Urinary bladder (tissue), 4 donors: ENCODE data around the gene SWSAP1. TPM values are rescaled to one million over a fixed set of nuclear protein-coding genes. Genes with fewer than 3 reads are reported as not detected.
A peak's percentile ranks its signal among the peaks of the same experiment; 100 is the strongest.
"Not testable (repeated sequence)": the region's sequence is repeated elsewhere in the genome, so short reads cannot be mapped to it uniquely, and the experiment has no call there.

Experiments
- DNase-seq: peaks from one replicate; pipeline ENCODE4 v3.0.0-alpha.2; 2015; ENCODE audit errors: extremely low spot score
- H3K27ac ChIP-seq: one replicate; pipeline ENCODE4 v1.5.1; 2013; ENCODE audit warnings: low read depth, mild to moderate bottlenecking, moderate library complexity
- H3K36me3 ChIP-seq: one replicate; pipeline ENCODE4 v1.6.1; 2013; ENCODE audit warnings: mild to moderate bottlenecking, moderate library complexity; ENCODE audit not compliant: insufficient read depth
- H3K4me1 ChIP-seq: one replicate; pipeline ENCODE4 v1.6.1; 2013; ENCODE audit warnings: mild to moderate bottlenecking, moderate library complexity; ENCODE audit not compliant: insufficient read depth
- H3K4me3 ChIP-seq: one replicate; pipeline ENCODE4 v1.5.1; 2013; ENCODE audit warnings: low read depth, low read length
- WGBS: extraction: QIAGEN DNeasy Blood & Tissue Kit; methylation state at CpG from one replicate; pipeline ENCODE4 v1.1.7; 2013; 5-methylcytosine and 5-hydroxymethylcytosine counted together
- polyA plus RNA-seq: library from polyadenylated mRNA; stranded (reverse); fragments of 200-250 nt; gene quantifications from one replicate; pipeline ENCODE4 v1.2.3, GENCODE V29; 2013
- total RNA-seq: library from RNA; depleted of rRNA; stranded (reverse); fragments of >200 nt; gene quantifications from one replicate; pipeline ENCODE4 v1.2.3, GENCODE V29; 2014
- donor health status: healthy with polysubstance abuse.
- donor health status: healthy.

The SWSAP1 gene
- total and polyA plus RNA-seq, 2 donors = 1.2 to 2.4 TPM

GRCh38 chr19:11378319-11379189 lies 4.1 kb downstream of the SWSAP1 start:
- Histone ChIP-seq H3K4me3 (no peak overlapping the region), H3K4me1 (peaks cover 2% of the 10 kb centered on the region), H3K27ac (no peak overlapping the region), H3K36me3 (no peaks in the 10 kb centered on the region)
- no peak for DNase-seq
- WGBS = 44% methylated on average over 8 of the region's 8 CpGs

GRCh38 chr19:11379269-11379845 lies 4.9 kb downstream of the SWSAP1 start:
- H3K27ac ChIP-seq, H3K4me3 ChIP-seq, H3K36me3 ChIP-seq, DNase-seq, H3K4me1 ChIP-seq: not testable (repeated sequence)
- WGBS = 88% methylated on average over 14 of the region's 14 CpGs

- no peak overlapping the region for H3K27ac ChIP-seq
- no peak overlapping the region for H3K4me3 ChIP-seq
- peaks cover 2% of the 10 kb centered on the region for H3K4me1 ChIP-seq
- H3K36me3 ChIP-seq = no peaks in the 10 kb centered on the region
- no peak for DNase-seq
- 92% methylated on average over 7 of the region's 7 CpGs for WGBS
Observed at GRCh38 chr19:11379857-11380350, 5.4 kb downstream of the SWSAP1 start.

- H3K27ac ChIP-seq = peak overlapping the region; percentile 72
- H3K4me1 ChIP-seq = peaks cover 2% of the 10 kb centered on the region
- peak; percentile 94 for DNase-seq
- no peaks in the 10 kb centered on the region for H3K36me3 ChIP-seq
- peak overlapping the region; percentile 46 for H3K4me3 ChIP-seq
- WGBS = under 1% methylated on average over 54 of the region's 54 CpGs
Observed at GRCh38 chr19:11380653-11381537, 6.4 kb downstream of the SWSAP1 start.

GRCh38 chr19:11382898-11383705 lies 8.6 kb downstream of the SWSAP1 start:
- H3K27ac ChIP-seq = no peak overlapping the region
- DNase-seq = no peak
- H3K4me1 ChIP-seq = no peaks in the 10 kb centered on the region
- WGBS = under 1% methylated on average over 65 of the region's 65 CpGs
- H3K36me3 ChIP-seq = no peaks in the 10 kb centered on the region
- peak overlapping the region; percentile 1 for H3K4me3 ChIP-seq

DNA sequence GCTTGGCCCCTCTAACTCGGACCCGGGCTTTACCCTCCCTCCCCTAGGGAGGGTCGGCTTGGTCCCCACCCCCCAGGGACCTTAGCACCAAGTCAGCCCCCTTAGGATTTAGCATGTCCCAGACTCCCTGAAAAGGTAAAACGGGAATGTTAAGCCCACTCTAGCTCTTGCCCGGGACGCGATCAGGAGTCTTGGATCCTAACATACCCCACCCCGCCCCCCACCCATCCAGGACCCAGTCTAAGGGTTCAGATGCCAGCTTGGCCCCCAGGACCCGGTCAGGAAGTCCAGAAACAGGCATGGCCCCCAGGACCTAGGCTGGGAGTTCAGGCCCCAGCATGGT lies 9.2 kb downstream of the SWSAP1 start:
- Histone ChIP-seq H3K27ac (no peak overlapping the region), H3K36me3 (no peaks in the 10 kb centered on the region), H3K4me1 (no peaks in the 10 kb centered on the region), H3K4me3 (peak overlapping the region; percentile 1)
- DNase-seq = no peak
- WGBS = under 1% methylated on average over 9 of the region's 9 CpGs

DNA sequence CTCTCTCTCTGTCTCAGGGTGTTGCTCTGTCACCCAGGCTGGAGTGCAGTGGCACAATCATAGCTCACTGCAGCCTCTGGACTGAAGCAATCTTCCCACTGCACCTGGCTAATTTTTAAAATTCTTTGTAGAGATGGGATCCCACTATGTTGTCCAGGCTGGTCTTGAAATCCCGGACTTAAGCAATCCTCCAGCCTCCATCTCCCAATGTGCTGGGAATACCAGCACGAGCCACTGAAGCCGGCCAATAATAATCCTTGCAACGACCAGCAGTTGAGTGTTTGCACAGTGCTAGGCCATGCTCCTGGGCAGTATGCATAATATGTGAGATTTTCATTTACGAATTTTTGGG lies 10.3 kb downstream of the SWSAP1 start:
- no peak overlapping the region for H3K4me3 ChIP-seq
- no peak for DNase-seq
- H3K4me1 ChIP-seq = no peaks in the 10 kb centered on the region
- H3K27ac ChIP-seq = no peak overlapping the region
- 82% methylated on average over 5 of the region's 5 CpGs for WGBS
- H3K36me3 ChIP-seq = no peaks in the 10 kb centered on the region

GRCh38 chr19:11387162-11388034 lies 12.9 kb downstream of the SWSAP1 start:
- Histone ChIP-seq H3K4me3 (no peak overlapping the region), H3K4me1 (no peaks in the 10 kb centered on the region), H3K36me3 (no peaks in the 10 kb centered on the region), H3K27ac (no peak overlapping the region)
- 76% methylated on average over 19 of the region's 19 CpGs for WGBS
- DNase-seq = no peak

GRCh38 chr19:11390359-11390758 lies 15.9 kb downstream of the SWSAP1 start:
- Histone ChIP-seq H3K4me1 (no peaks in the 10 kb centered on the region), H3K36me3 (no peaks in the 10 kb centered on the region), H3K27ac (no peak overlapping the region), H3K4me3 (no peak overlapping the region)
- 90% methylated on average over 2 of the region's 2 CpGs for WGBS
- no peak for DNase-seq

DNA sequence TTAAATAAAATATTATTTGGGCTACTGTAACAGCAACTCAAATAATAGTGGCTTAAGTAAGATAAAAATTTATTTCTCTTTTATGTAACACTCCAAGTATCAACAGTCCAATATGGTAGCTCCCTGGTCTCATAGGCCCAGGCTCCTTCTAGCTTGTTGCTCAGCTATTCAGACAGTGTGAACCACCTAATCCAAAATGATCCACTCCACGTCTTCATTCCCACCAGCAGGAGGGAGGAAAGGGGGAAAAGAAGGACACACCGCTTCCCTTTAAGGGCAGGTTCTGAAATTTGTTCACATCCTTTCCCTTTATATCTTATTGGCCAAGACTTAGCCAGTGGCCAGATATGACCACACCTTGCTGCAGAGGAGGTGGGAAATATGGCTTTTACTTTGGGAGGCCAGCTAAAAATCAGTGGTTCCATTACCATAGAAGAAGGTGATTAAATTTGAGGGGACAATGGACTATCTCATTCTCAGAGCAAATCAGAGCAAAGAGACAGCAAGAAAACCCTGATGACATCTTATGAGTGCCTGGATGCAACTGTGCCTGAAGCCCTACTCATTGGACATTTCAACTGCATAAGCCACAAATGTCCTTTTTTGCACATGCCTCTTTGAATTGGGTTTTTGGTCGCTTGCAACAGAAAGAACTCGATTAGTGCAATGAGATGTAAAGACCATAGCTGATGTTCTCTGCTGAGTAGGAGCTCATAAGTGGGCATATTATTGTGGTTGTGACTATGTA lies 16.6 kb downstream of the SWSAP1 start:
- no peak overlapping the region for H3K27ac ChIP-seq
- no peak overlapping the region for H3K4me3 ChIP-seq
- DNase-seq = no peak
- H3K4me1 ChIP-seq = no peaks in the 10 kb centered on the region
- H3K36me3 ChIP-seq = no peaks in the 10 kb centered on the region
- WGBS = 72% methylated on average over 4 of the region's 4 CpGs

DNA sequence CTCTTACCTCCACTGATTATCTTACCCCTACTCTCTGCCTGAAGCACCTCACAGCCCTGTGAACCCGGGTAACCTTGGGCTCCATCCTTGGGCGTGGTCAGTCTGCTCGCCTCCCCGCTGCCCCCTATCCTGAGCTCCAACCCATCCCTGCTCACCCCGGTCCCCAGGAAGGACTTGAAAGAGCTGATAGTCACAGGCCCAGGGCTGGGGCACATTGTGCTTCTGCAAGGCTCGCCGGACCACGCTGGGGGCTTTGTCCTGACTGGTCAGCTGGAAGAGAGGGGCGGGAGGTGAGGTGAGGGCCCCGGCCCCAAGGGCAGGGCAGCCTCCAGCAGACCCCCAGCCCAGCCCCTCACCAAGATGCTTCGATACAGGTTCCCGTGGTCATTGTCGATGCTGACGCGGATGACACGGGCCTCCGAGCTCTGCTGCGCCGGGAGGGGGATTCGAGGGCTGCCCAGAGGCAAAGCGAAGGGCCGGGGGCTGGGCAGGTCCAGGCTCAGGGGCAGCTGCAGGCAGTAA lies 22.7 kb downstream of the SWSAP1 start:
- Histone ChIP-seq H3K36me3 (no peaks in the 10 kb centered on the region), H3K4me1 (no peaks in the 10 kb centered on the region), H3K4me3 (no peak overlapping the region), H3K27ac (no peak overlapping the region)
- no peak for DNase-seq
- WGBS = 88% methylated on average over 22 of the region's 22 CpGs

- H3K4me1 ChIP-seq = no peaks in the 10 kb centered on the region
- no peak overlapping the region for H3K27ac ChIP-seq
- H3K4me3 ChIP-seq = no peak overlapping the region
- no peak for DNase-seq
- 92% methylated on average over 9 of the region's 9 CpGs for WGBS
- H3K36me3 ChIP-seq = no peaks in the 10 kb centered on the region
Observed at GRCh38 chr19:11399667-11400066, 25.2 kb downstream of the SWSAP1 start.
